ENCODE measurements around the gene SCARB1.
A peak's percentile ranks its signal among the peaks of the same experiment; 100 is the strongest.

SCARB1 gene

DNA sequence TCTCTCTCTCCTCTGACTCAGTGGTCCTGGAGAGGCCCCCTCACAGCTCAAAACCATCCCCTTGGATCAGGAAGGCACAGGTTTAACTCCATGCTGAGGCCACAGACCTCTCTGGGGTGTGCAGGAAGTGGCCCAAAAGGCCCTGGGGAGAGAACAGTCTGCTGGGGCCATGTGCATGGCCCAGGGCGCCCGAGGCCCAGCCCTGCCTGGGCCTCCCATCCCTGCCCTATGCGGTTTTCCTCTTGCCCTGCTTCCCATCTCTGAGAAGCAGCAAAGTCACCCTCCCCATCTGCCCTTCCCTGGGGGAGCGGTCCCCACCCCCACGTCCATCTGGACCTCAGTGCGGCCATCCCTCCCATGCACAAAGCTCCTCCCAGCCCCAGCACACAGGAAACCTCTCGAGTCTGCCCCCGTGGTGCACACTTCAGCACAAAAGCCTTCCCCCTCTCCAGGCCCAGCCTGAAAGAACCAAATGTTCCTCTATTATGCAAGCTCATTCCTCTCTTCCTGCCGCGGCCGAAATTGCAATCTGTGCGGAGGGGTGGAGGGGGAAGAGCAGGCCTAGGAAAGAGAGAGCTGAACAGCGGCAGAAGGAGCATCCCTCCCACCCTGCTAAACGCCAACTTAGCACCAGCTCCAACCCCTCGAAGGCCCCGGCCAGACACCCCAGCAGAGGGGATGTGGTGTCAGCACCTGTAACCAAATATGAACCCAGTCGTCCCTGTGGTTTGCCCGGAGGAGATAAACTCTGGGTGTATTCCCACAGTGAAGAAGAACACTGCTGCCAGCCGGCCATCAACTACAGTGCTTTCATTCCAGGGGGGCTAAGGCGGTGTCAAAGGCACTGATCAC is 108.5 kb downstream of the SCARB1 start:
- Histone ChIP-seq H3K4me2 (ENCODE audit: insufficient read depth, low read length, poor library complexity, severe bottlenecking) (no peak overlapping the region), H4K91ac (ENCODE audit: low read depth, low read length, poor library complexity) (peak overlapping the region; percentile 34), H4K8ac (ENCODE audit: low read depth, low read length) (peak overlapping the region; percentile 7), H2AFZ (ENCODE audit: low read length) (peak overlapping the region; percentile 88), H3K36me3 (replicated peaks in 1 of 2; ENCODE audit: control insufficient read depth in 2 of 2, insufficient read depth in 2 of 2, low read length in 2 of 2) (no peaks in the 10 kb centered on the region), H3K4ac (ENCODE audit: low read length) (peak overlapping the region; percentile 43), H2BK120ac (ENCODE audit: low read depth, low read length) (peak overlapping the region; percentile 88), H3K4me1 (ENCODE audit: control insufficient read depth in 2 of 2, insufficient read depth in 1 of 2, low read depth in 1 of 2, low read length in 2 of 2) (peaks cover 18 to 22% of the 10 kb centered on the region in 2 donors), H3K23ac (ENCODE audit: low read depth, low read length, poor library complexity) (no peak overlapping the region), H2BK15ac (ENCODE audit: low read length) (peak overlapping the region; percentile 51), H3K18ac (ENCODE audit: low read length) (peak overlapping the region; percentile 92), H3K79me1 (ENCODE audit: low read depth, low read length) (no peaks in the 10 kb centered on the region), H2BK5ac (ENCODE audit: low read length) (peak overlapping the region; percentile 47), H2AK5ac (ENCODE audit: low read depth, low read length) (peak overlapping the region; percentile 76), H3K14ac (ENCODE audit: low read length) (no peak overlapping the region), H2BK12ac (ENCODE audit: low read length) (peak overlapping the region; percentile 79), H3K9me3 (replicated peaks in 1 of 2; ENCODE audit: control insufficient read depth in 2 of 2, insufficient read depth in 1 of 2, low read depth in 1 of 2, low read length in 2 of 2) (peaks cover 4 to 20% of the 10 kb centered on the region in 2 donors), H3K27me3 (ENCODE audit: control insufficient read depth in 3 of 3, insufficient read depth in 3 of 3, low read depth in 1 of 3, low read length in 3 of 3) (no peaks in the 10 kb centered on the region), H3K4me3 (ENCODE audit: low read length in 2 of 2) (no peak overlapping the region), H3K27ac (replicated peaks; ENCODE audit: low read length) (peak overlapping the region; percentile 82), H3K9ac (ENCODE audit: low read depth, low read length, poor library complexity) (no peak overlapping the region)
- no peak for DNase-seq (ENCODE audit: low spot score)
- no CpG with 5 or more reads among the region's 20 CpGs for WGBS, 2 donors (ENCODE audit: extremely low coverage in 2 of 2, insufficient read length in 2 of 2, insufficient replicate concordance in 1 of 2)

- Histone ChIP-seq H2BK5ac (ENCODE audit: low read length) (peak overlapping the region; percentile 7), H3K27ac (replicated peaks; ENCODE audit: low read length) (peak overlapping the region; percentile 82), H3K23ac (ENCODE audit: low read depth, low read length, poor library complexity) (no peak overlapping the region), H3K9ac (ENCODE audit: low read depth, low read length, poor library complexity) (no peak overlapping the region), H3K4me3 (ENCODE audit: low read length in 2 of 2) (no peak overlapping the region), H4K8ac (ENCODE audit: low read depth, low read length) (no peak overlapping the region), H3K4ac (ENCODE audit: low read length) (peak overlapping the region; percentile 43), H3K4me1 (ENCODE audit: control insufficient read depth in 2 of 2, insufficient read depth in 1 of 2, low read depth in 1 of 2, low read length in 2 of 2) (peaks cover 18 to 22% of the 10 kb centered on the region in 2 donors), H4K91ac (ENCODE audit: low read depth, low read length, poor library complexity) (peak overlapping the region; percentile 34), H3K18ac (ENCODE audit: low read length) (peak overlapping the region; percentile 92), H2BK12ac (ENCODE audit: low read length) (no peak overlapping the region), H2BK15ac (ENCODE audit: low read length) (peak overlapping the region; percentile 29), H3K27me3 (ENCODE audit: control insufficient read depth in 3 of 3, insufficient read depth in 3 of 3, low read depth in 1 of 3, low read length in 3 of 3) (no peaks in the 10 kb centered on the region), H3K36me3 (replicated peaks in 1 of 2; ENCODE audit: control insufficient read depth in 2 of 2, insufficient read depth in 2 of 2, low read length in 2 of 2) (no peaks in the 10 kb centered on the region), H3K4me2 (ENCODE audit: insufficient read depth, low read length, poor library complexity, severe bottlenecking) (no peak overlapping the region), H2BK120ac (ENCODE audit: low read depth, low read length) (peak overlapping the region; percentile 26), H2AK5ac (ENCODE audit: low read depth, low read length) (peak overlapping the region; percentile 17), H3K79me1 (ENCODE audit: low read depth, low read length) (no peaks in the 10 kb centered on the region), H2AFZ (ENCODE audit: low read length) (peak overlapping the region; percentile 88), H3K14ac (ENCODE audit: low read length) (no peak overlapping the region), H3K9me3 (replicated peaks in 1 of 2; ENCODE audit: control insufficient read depth in 2 of 2, insufficient read depth in 1 of 2, low read depth in 1 of 2, low read length in 2 of 2) (peaks cover 4 to 20% of the 10 kb centered on the region in 2 donors)
- WGBS, 2 donors (ENCODE audit: extremely low coverage in 2 of 2, insufficient read length in 2 of 2, insufficient replicate concordance in 1 of 2): no CpG with 5 or more reads among the region's 7 CpGs
- DNase-seq (ENCODE audit: low spot score): no peak
These were observed 109.2 kb downstream of the SCARB1 start for GRCh38 chr12:124754491-124754890.

DNA sequence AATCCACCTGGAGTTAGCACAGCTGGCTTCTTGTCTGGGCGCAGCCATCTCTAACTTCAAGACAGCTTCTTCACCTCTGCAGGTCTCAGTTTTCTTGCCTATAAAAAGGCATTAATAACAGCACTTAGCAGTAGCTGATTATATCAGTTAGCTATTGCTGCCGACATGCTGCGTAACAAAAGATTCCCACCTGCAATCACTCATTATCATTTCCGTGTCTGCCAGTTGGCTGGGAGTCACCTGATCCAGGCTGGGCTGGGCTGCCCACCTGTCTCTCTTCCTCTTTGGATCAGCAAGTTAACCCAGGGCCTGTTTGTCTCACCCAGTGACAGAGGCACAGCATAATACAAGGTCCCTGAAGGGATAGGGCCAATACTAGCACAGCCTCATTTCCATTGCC is 109.7 kb downstream of the SCARB1 start:
- Histone ChIP-seq H2BK12ac (ENCODE audit: low read length) (no peak overlapping the region), H2AK5ac (ENCODE audit: low read depth, low read length) (peak overlapping the region; percentile 17), H3K27ac (replicated peaks; ENCODE audit: low read length) (no peak overlapping the region), H2BK120ac (ENCODE audit: low read depth, low read length) (peak overlapping the region; percentile 26), H3K14ac (ENCODE audit: low read length) (no peak overlapping the region), H2BK5ac (ENCODE audit: low read length) (no peak overlapping the region), H3K4me1 (ENCODE audit: control insufficient read depth in 2 of 2, insufficient read depth in 1 of 2, low read depth in 1 of 2, low read length in 2 of 2) (peaks cover 18 to 22% of the 10 kb centered on the region in 2 donors), H4K91ac (ENCODE audit: low read depth, low read length, poor library complexity) (no peak overlapping the region), H3K27me3 (ENCODE audit: control insufficient read depth in 3 of 3, insufficient read depth in 3 of 3, low read depth in 1 of 3, low read length in 3 of 3) (no peaks in the 10 kb centered on the region), H3K79me1 (ENCODE audit: low read depth, low read length) (no peaks in the 10 kb centered on the region), H2AFZ (ENCODE audit: low read length) (no peak overlapping the region), H3K9me3 (replicated peaks in 1 of 2; ENCODE audit: control insufficient read depth in 2 of 2, insufficient read depth in 1 of 2, low read depth in 1 of 2, low read length in 2 of 2) (peaks cover 4 to 20% of the 10 kb centered on the region in 2 donors), H3K9ac (ENCODE audit: low read depth, low read length, poor library complexity) (no peak overlapping the region), H3K18ac (ENCODE audit: low read length) (peak overlapping the region; percentile 30), H3K4me2 (ENCODE audit: insufficient read depth, low read length, poor library complexity, severe bottlenecking) (no peak overlapping the region), H3K23ac (ENCODE audit: low read depth, low read length, poor library complexity) (no peak overlapping the region), H2BK15ac (ENCODE audit: low read length) (peak overlapping the region; percentile 29), H3K4ac (ENCODE audit: low read length) (no peak overlapping the region), H3K36me3 (replicated peaks in 1 of 2; ENCODE audit: control insufficient read depth in 2 of 2, insufficient read depth in 2 of 2, low read length in 2 of 2) (no peaks in the 10 kb centered on the region), H4K8ac (ENCODE audit: low read depth, low read length) (no peak overlapping the region), H3K4me3 (ENCODE audit: low read length in 2 of 2) (no peak overlapping the region)
- no CpG with 5 or more reads among the region's 4 CpGs for WGBS, 2 donors (ENCODE audit: extremely low coverage in 2 of 2, insufficient read length in 2 of 2, insufficient replicate concordance in 1 of 2)
- no peak for DNase-seq (ENCODE audit: low spot score)

DNA sequence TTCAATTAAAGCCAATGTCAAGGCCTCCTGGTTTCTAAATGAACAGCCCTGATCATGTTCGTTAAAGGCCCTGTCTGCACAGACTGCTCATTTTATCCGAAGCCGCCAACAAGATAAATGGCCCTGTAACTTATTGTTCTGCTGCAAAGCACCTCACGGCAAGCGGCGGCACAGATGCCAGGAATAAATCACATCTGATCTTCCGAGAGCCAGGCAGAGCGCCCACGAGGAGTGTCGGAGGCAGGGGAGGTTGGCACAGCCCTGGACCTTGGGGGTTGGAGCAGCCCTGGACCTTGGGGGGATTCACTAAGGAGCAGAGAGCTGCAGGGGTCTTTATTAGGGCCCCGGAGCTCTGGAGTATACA is 110.5 kb downstream of the SCARB1 start:
- no peaks in the 10 kb centered on the region for H3K27me3 ChIP-seq (ENCODE audit: control insufficient read depth in 3 of 3, insufficient read depth in 3 of 3, low read depth in 1 of 3, low read length in 3 of 3)

More for the DNA sequence above, 110.5 kb downstream of the SCARB1 start:
- DNase-seq (ENCODE audit: low spot score): no peak
- Histone ChIP-seq H4K91ac (ENCODE audit: low read depth, low read length, poor library complexity) (no peak overlapping the region), H3K4ac (ENCODE audit: low read length) (no peak overlapping the region), H2AFZ (ENCODE audit: low read length) (no peak overlapping the region), H2BK15ac (ENCODE audit: low read length) (no peak overlapping the region), H3K14ac (ENCODE audit: low read length) (peak overlapping the region; percentile 17), H3K9me3 (replicated peaks in 1 of 2; ENCODE audit: control insufficient read depth in 2 of 2, insufficient read depth in 1 of 2, low read depth in 1 of 2, low read length in 2 of 2) (peaks cover 4 to 19% of the 10 kb centered on the region in 2 donors), H3K23ac (ENCODE audit: low read depth, low read length, poor library complexity) (no peak overlapping the region), H3K36me3 (replicated peaks in 1 of 2; ENCODE audit: control insufficient read depth in 2 of 2, insufficient read depth in 2 of 2, low read length in 2 of 2) (no peaks in the 10 kb centered on the region), H3K18ac (ENCODE audit: low read length) (no peak overlapping the region), H3K79me1 (ENCODE audit: low read depth, low read length) (no peaks in the 10 kb centered on the region), H2AK5ac (ENCODE audit: low read depth, low read length) (peak overlapping the region; percentile 36), H3K27ac (replicated peaks; ENCODE audit: low read length) (no peak overlapping the region), H3K4me2 (ENCODE audit: insufficient read depth, low read length, poor library complexity, severe bottlenecking) (no peak overlapping the region), H2BK5ac (ENCODE audit: low read length) (no peak overlapping the region), H4K8ac (ENCODE audit: low read depth, low read length) (no peak overlapping the region), H3K9ac (ENCODE audit: low read depth, low read length, poor library complexity) (no peak overlapping the region), H3K4me3 (ENCODE audit: low read length in 2 of 2) (no peak overlapping the region), H2BK12ac (ENCODE audit: low read length) (no peak overlapping the region), H2BK120ac (ENCODE audit: low read depth, low read length) (no peak overlapping the region), H3K4me1 (ENCODE audit: control insufficient read depth in 2 of 2, insufficient read depth in 1 of 2, low read depth in 1 of 2, low read length in 2 of 2) (peaks cover 18 to 23% of the 10 kb centered on the region in 2 donors)
- WGBS, 2 donors (ENCODE audit: extremely low coverage in 2 of 2, insufficient read length in 2 of 2, insufficient replicate concordance in 1 of 2): no CpG with 5 or more reads among the region's 11 CpGs
